Gastroesophageal sphincter (tissue), 3 donors: ENCODE data around the gene CALB2.

Experiments
- EP300 ChIP-seq: sonication (generic); formaldehyde crosslinking; IDR thresholded peaks from one replicate; pipeline ENCODE4 v1.6.1; 2017; ENCODE audit warnings: antibody characterized with exemption, mild to moderate bottlenecking
- POLR2A ChIP-seq, 2 donors: fragments of 450-650 bp; IDR thresholded peaks; one replicate each; pipeline ENCODE4 v1.6.1; 2017; ENCODE audit warnings: antibody characterized with exemption in 2 of 2, mild to moderate bottlenecking in 2 of 2, moderate library complexity in 1 of 2
- POLR2AphosphoS5 ChIP-seq: sonication (generic); formaldehyde crosslinking; IDR thresholded peaks from one replicate; pipeline ENCODE4 v1.6.1; 2017; ENCODE audit warnings: antibody characterized with exemption
- TF ChIP-seq, protein P1 (sequence below), 4 experiments: fragments of 200-600 bp in 2 of 4; fragments of 450-650 bp in 2 of 4; sonication (generic) in 1 of 4; IDR thresholded peaks; one replicate each; pipeline ENCODE4 v1.5.1; 2017 to 2019; ENCODE audit warnings: antibody characterized with exemption in 4 of 4, mild to moderate bottlenecking in 2 of 4, moderate library complexity in 2 of 4

DNA sequence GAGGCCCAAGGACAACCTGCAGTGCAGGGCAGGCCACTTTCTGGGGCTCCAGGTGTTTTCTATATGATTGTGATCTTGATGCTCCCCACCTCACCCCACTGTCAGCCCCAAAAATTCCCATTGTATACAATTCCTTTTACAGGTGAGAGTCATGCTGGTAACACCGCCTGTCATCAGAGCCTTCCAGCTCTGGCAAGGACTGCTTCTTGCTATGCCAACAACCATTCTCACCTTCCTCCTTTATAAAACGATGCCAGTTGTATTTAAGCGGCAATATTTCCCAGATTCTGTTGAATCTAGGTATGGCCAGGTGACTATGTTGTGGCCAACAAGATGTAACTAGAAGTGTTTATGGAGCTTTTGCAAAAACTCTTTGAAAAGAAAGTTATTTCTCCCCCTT is 30.4 kb upstream of the CALB2 start:
- TF ChIP-seq, protein P1, sequence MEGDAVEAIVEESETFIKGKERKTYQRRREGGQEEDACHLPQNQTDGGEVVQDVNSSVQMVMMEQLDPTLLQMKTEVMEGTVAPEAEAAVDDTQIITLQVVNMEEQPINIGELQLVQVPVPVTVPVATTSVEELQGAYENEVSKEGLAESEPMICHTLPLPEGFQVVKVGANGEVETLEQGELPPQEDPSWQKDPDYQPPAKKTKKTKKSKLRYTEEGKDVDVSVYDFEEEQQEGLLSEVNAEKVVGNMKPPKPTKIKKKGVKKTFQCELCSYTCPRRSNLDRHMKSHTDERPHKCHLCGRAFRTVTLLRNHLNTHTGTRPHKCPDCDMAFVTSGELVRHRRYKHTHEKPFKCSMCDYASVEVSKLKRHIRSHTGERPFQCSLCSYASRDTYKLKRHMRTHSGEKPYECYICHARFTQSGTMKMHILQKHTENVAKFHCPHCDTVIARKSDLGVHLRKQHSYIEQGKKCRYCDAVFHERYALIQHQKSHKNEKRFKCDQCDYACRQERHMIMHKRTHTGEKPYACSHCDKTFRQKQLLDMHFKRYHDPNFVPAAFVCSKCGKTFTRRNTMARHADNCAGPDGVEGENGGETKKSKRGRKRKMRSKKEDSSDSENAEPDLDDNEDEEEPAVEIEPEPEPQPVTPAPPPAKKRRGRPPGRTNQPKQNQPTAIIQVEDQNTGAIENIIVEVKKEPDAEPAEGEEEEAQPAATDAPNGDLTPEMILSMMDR (IDR thresholded peaks at IDR 0.05) = no peak
- TF ChIP-seq EP300 (no peak), POLR2AphosphoS5 (no peak), POLR2A (IDR thresholded peaks at IDR 0.05) (no peak)
